Adrenal gland (tissue), 12 donors: ENCODE results near the gene FOXQ1. TPM values are rescaled to one million over a fixed set of nuclear protein-coding genes. Genes with fewer than 3 reads are reported as not detected.

ENCODE experiments used
- DNase-seq, 7 donors: peaks; one replicate each; pipeline ENCODE4 v3.0.0-alpha.2; 2019 to 2020
- H3K27ac ChIP-seq, 5 donors: fragments of 200-600 bp; sonication (generic) in 4 of 5; 1 replicate in 3 of 5; 2 replicates in 2 of 5; pipeline versions ENCODE4 v1.5.1 to v1.8.0; 2016 to 2020; ENCODE audit warnings: mild to moderate bottlenecking in 1 of 5
- H3K27me3 ChIP-seq: fragments of 200-600 bp; 2 replicates; pipeline ENCODE4 v1.8.0; 2021
- H3K36me3 ChIP-seq, 2 donors: fragments of 200-600 bp; replicated peaks in 1 of 2; 1 replicate in 1 of 2; 2 replicates in 1 of 2; pipeline versions ENCODE4 v1.5.1 to v1.8.0; 2018 to 2022
- H3K4me1 ChIP-seq, 2 donors: fragments of 200-600 bp; replicated peaks in 1 of 2; 1 replicate in 1 of 2; 2 replicates in 1 of 2; pipeline versions ENCODE4 v1.5.1 to v1.8.0; 2018 to 2021
- H3K4me3 ChIP-seq, 4 donors: fragments of 200-600 bp; sonication (generic) in 3 of 4; one replicate each; pipeline ENCODE4 v1.5.1; 2016 to 2018
- H3K9me3 ChIP-seq, 3 donors: fragments of 200-600 bp; sonication (generic) in 1 of 3; replicated peaks in 1 of 3; 1 replicate in 2 of 3; 2 replicates in 1 of 3; pipeline versions ENCODE4 v1.5.1 to v1.8.0; 2016 to 2021
- CTCF ChIP-seq, 6 experiments: fragments of 450-650 bp in 4 of 6; fragments of 200-600 bp in 2 of 6; sonication (generic) in 1 of 6; IDR thresholded peaks; 1 replicate in 5 of 6; 2 replicates in 1 of 6; pipeline versions ENCODE4 v1.5.1 to v1.8.0; 2016 to 2021; ENCODE audit warnings: antibody characterized with exemption in 6 of 6, mild to moderate bottlenecking in 2 of 6, moderate library complexity in 1 of 6
- POLR2A ChIP-seq, 2 donors: fragments of 450-650 bp; IDR thresholded peaks; one replicate each; pipeline ENCODE4 v1.6.1; 2017; ENCODE audit warnings: antibody characterized with exemption in 2 of 2, mild to moderate bottlenecking in 2 of 2, moderate library complexity in 1 of 2
- WGBS, 4 donors: extraction: QIAGEN DNeasy Blood & Tissue Kit in 2 of 4; methylation state at CpG; one replicate each; pipeline versions ENCODE4 v1.1.5 to v1.1.7; 2013 to 2017; 5-methylcytosine and 5-hydroxymethylcytosine counted together
- intact Hi-C, 2 donors: fragments of 100-400 bp; cut with DNase I; formaldehyde crosslinking; loops; one replicate each; pipeline versions ENCODE4 v1.14.1 to v1.15.0; 2022 to 2023
- polyA plus RNA-seq, 3 donors: library from polyadenylated mRNA; stranded (reverse); fragments of 200-250 nt in 2 of 3; fragments of 350-450 nt in 1 of 3; fragmentation: Illumina TruSeq in 1 of 3; extraction: RNeasy Lipid Tissue Mini Kit (QIAGEN cat#74804) in 1 of 3; gene quantifications; one replicate each; pipeline ENCODE4 v1.2.3, GENCODE V29; 2013 to 2014
- total RNA-seq, 9 donors: library from RNA; depleted of rRNA in 4 of 9; stranded (reverse); fragments of >200 nt in 4 of 9; fragments of 120-200 nt in 1 of 9; fragmentation: NEBNext Ultra II Directional in 1 of 9; extraction: Animal tissue kit (Norgen Biotek cat#: 25700) in 1 of 9; gene quantifications; one replicate each; pipeline versions ENCODE4 v1.1.0 to v1.2.4, GENCODE V29; 2013 to 2023
- donor health status: healthy with polysubstance abuse.
- donor health status: Bipolar disorder and iron deficiency.
- donor health status: DM: yes; HTN: yes; CAD: no.
- donor health status: DM: no; HTN: no; CAD: no.
- donor health status: DM: no; HTN: no; CAD: no.
- donor health status: DM: yes; HTN: yes; CAD: no.

FOXQ1 gene
- total and polyA plus RNA-seq, 12 donors = 0.05 to 0.24 (median 0.11) TPM; not detected in 9

DNA sequence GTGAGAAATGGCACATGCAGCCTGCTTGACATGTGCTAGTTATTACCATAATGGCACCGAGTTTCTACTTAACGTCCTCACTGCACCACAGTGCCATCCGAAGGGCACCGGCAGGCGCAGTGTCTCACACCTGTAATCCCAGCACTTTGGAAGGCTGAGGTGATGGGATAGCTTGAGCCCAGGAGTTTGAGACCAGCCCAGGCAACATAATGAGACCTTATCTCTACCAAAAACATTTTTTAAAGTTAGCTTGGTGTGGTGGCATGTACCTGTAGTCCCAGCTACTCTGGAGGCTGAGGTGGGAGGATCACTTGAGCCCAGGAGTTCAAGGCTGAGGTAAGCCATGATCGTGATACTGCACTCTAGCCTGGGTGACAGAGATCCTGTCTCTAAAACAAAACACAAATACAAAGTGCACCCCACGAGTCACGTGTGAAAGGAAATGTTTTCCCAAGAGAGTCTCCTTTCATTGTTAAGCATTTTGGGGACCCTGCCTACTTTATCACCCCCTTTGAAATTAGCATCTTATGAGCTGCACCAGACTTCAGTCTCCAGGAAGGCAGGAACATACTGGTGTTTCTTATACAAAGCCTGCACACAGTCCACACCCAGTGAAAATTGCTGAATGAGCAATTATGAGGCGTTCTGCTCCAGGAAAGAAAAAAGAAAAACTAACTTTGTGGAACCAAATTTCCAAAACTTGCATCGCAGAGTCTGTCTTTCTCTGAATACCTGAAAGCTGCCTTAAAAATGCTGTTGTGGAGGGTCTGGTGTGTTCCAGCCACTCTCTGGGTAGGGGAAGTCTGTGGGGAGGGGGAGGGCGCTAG, 47.1 kb upstream of the FOXQ1 start:
- Histone ChIP-seq H3K36me3 (no peaks in the 10 kb centered on the region), H3K27me3 (peaks cover 8% of the 10 kb centered on the region), H3K4me3 (no peak overlapping the region), H3K9me3 (no peaks in the 10 kb centered on the region), H3K27ac (no peak overlapping the region), H3K4me1 (no peaks in the 10 kb centered on the region)
- DNase-seq = no peak
- no peak for TF ChIP-seq CTCF (IDR thresholded peaks at IDR 0.05)
- WGBS, 4 donors = 71 to 77% (median 75%) methylated on average over 10 to 11 of the region's 11 CpGs
- intact Hi-C loops = no loop called here

GRCh38 chr6:1266686-1267056, 45.2 kb upstream of the FOXQ1 start:
- Histone ChIP-seq H3K27ac (no peak overlapping the region), H3K36me3 (no peaks in the 10 kb centered on the region), H3K4me1 (no peaks in the 10 kb centered on the region), H3K27me3 (peaks cover 8% of the 10 kb centered on the region), H3K4me3 (no peak overlapping the region), H3K9me3 (no peaks in the 10 kb centered on the region)
- 74 to 82% (median 77%) methylated on average over 3 of the region's 3 CpGs for WGBS, 4 donors
- no peak for TF ChIP-seq POLR2A (IDR thresholded peaks at IDR 0.05)
- TF ChIP-seq CTCF (IDR thresholded peaks at IDR 0.05) = no peak
- intact Hi-C loops = no loop called here
- no peak for DNase-seq

GRCh38 chr6:1267057-1267732, 44.7 kb upstream of the FOXQ1 start:
- Histone ChIP-seq H3K4me3 (no peak overlapping the region), H3K4me1 (no peaks in the 10 kb centered on the region), H3K27ac (no peak overlapping the region), H3K9me3 (no peaks in the 10 kb centered on the region), H3K36me3 (no peaks in the 10 kb centered on the region), H3K27me3 (peaks cover 8% of the 10 kb centered on the region)
- no peak for DNase-seq
- WGBS, 4 donors = 71 to 76% (median 74%) methylated on average over 8 of the region's 8 CpGs
- intact Hi-C loops = no loop called here
- TF ChIP-seq CTCF (IDR thresholded peaks at IDR 0.05) = no peak
- TF ChIP-seq POLR2A (IDR thresholded peaks at IDR 0.05) = no peak

DNA sequence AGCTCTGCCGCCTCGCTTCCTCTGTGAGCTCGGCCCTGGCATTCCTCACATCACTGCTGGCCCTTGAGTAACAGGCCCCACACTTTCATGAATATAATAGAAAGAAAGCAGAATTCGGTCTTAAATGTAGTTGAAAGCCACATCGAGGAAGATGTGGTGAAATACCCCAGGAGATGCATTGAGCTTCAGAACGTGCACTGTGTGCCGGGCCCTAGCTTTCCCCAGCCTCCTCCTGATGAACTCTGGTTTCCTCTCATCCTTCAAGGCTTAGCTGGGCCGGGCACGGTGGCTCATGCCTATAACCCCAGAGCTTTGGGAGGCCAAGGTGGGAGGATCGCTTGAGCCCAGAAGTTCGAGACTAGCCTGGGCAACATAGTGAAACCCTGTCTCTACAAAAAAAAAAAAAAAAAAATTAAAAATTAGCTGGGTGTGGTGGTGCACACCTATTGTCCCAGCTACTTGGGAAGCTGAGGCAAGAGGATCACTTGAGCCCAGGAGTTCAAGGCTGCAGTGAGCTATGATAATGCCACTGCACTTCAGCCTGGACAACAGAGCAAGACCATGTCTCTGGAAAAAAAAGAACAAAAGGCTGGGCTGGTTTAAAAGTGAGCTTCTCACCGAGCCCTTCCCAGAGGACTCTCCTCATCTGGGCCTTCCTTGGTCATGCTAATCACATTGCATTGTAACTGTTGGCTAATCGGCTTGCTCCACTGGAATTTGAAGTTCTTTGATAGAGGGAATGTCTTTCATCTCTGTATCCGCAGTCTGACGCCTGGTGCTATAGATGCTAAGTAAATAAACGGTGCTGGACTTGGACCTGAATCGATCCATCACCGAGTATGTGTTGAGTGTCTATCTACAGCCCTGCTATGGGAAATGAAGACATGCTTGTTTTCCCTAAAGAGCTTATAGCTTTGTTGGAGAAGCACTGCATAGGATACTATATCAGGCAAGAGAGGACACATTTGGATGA, 43.8 kb upstream of the FOXQ1 start:
- Histone ChIP-seq H3K9me3 (no peaks in the 10 kb centered on the region), H3K27me3 (peaks cover 8% of the 10 kb centered on the region), H3K4me1 (no peaks in the 10 kb centered on the region), H3K4me3 (no peak overlapping the region), H3K27ac (no peak overlapping the region), H3K36me3 (no peaks in the 10 kb centered on the region)
- intact Hi-C loops = no loop called here
- TF ChIP-seq POLR2A (IDR thresholded peaks at IDR 0.05) (no peak), CTCF (IDR thresholded peaks at IDR 0.05) (no peak)
- DNase-seq = no peak
- 77 to 86% (median 82%) methylated on average over 18 of the region's 18 CpGs for WGBS, 4 donors
